ENCODE results near the gene DNASE2.

DNASE2 gene

GRCh38 chr19:12825254-12826131 lies 55.8 kb downstream of the DNASE2 start:
- Histone ChIP-seq H3K36me3 (ENCODE audit: control insufficient read depth in 2 of 2, insufficient read depth in 2 of 2, low read length in 2 of 2) (no peaks in the 10 kb centered on the region), H3K27me3 (ENCODE audit: control insufficient read depth in 1 of 2, insufficient read depth in 2 of 2, low read length in 2 of 2) (peaks cover 39 to 40% of the 10 kb centered on the region in 2 donors), H3K9ac (ENCODE audit: low read length in 2 of 2) (no peak overlapping the region), H3K27ac (ENCODE audit: low read length) (no peak overlapping the region), H3K4me1 (ENCODE audit: control insufficient read depth, insufficient read depth, low read length) (no peaks in the 10 kb centered on the region), H3K4me3 (ENCODE audit: low read length in 2 of 2) (no peak overlapping the region), H3K9me3 (ENCODE audit: control insufficient read depth in 2 of 2, low read length in 2 of 2) (peaks cover 0 to 3% of the 10 kb centered on the region in 2 donors)
